ENCODE data around the gene MCRIP1. TPM values are rescaled to one million over a fixed set of nuclear protein-coding genes. Genes with fewer than 3 reads are reported as not detected.

The MCRIP1 gene
- total and polyA plus RNA-seq, 2 donors (not counting 1 experiment from before 2014, with no cell fraction given): 69.7 to 84.0 TPM

DNA sequence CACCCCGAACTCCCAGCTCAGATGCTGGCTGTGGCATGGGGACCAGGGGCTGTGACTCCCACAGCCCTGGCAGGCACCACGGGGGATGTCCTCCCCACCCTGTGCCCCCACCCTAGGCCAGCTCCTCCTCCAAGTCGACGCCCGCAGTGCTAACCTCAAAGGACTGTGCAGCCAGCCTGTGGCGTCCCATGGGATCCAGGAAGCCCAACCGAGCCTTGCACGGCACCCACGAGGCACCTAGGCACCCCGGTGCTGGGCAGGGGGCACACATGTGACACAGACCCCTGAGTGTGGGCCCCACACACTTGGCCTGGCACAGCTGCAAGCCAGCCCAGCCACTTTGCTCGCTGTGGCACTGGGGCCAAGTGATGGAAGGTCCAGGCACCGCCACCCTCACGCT, 25.3 kb downstream of the MCRIP1 start:
- CTCF ChIA-PET: no interaction called here
- ATAC-seq (ENCODE audit: low read depth) (no peak), DNase-seq (no peak)
- Histone ChIP-seq H3K36me3 (replicated peaks in 1 of 2; ENCODE audit: control extremely low read depth in 1 of 2, control insufficient read depth in 1 of 2, extremely low read depth in 1 of 2, insufficient read depth in 2 of 2, low read length in 1 of 2) (no peaks in the 10 kb centered on the region), H3K4me2 (replicated peaks; ENCODE audit: low read depth, low read length, poor library complexity, severe bottlenecking) (no peak overlapping the region), H3K4me1 (ENCODE audit: control insufficient read depth in 2 of 2, insufficient read depth in 2 of 2, low read length in 2 of 2) (peaks cover 0 to 4% of the 10 kb centered on the region in 2 donors), H3K9me3 (ENCODE audit: control extremely low read depth in 1 of 3, control insufficient read depth in 2 of 3, insufficient read depth in 1 of 3, low read length in 2 of 3) (peaks cover 0 to 12% (median 0%) of the 10 kb centered on the region in 3 donors), H3K79me2 (ENCODE audit: control insufficient read depth, insufficient read depth, low read length) (no peaks in the 10 kb centered on the region), H3K27me3 (replicated peaks in 1 of 4; ENCODE audit: control extremely low read depth in 1 of 4, control insufficient read depth in 3 of 4, insufficient read depth in 4 of 4, low read length in 3 of 4) (peaks cover 0 to 38% (median 7%) of the 10 kb centered on the region in 4 experiments), H3K9ac (ENCODE audit: low read length) (no peak overlapping the region), H3K27ac (ENCODE audit: low read length in 2 of 2) (no peak overlapping the region), H4K20me1 (ENCODE audit: control insufficient read depth, insufficient read depth, low read length, poor library complexity, severe bottlenecking) (no peaks in the 10 kb centered on the region), H2AFZ (ENCODE audit: insufficient read depth, low read depth, low read length, poor library complexity, severe bottlenecking) (no peak overlapping the region), H3K4me3 (ENCODE audit: control extremely low read depth in 1 of 5, extremely low read depth in 1 of 5, insufficient read depth in 1 of 5, low read depth in 2 of 5, low read length in 4 of 5) (no peak overlapping the region)
- TF ChIP-seq, protein P1, sequence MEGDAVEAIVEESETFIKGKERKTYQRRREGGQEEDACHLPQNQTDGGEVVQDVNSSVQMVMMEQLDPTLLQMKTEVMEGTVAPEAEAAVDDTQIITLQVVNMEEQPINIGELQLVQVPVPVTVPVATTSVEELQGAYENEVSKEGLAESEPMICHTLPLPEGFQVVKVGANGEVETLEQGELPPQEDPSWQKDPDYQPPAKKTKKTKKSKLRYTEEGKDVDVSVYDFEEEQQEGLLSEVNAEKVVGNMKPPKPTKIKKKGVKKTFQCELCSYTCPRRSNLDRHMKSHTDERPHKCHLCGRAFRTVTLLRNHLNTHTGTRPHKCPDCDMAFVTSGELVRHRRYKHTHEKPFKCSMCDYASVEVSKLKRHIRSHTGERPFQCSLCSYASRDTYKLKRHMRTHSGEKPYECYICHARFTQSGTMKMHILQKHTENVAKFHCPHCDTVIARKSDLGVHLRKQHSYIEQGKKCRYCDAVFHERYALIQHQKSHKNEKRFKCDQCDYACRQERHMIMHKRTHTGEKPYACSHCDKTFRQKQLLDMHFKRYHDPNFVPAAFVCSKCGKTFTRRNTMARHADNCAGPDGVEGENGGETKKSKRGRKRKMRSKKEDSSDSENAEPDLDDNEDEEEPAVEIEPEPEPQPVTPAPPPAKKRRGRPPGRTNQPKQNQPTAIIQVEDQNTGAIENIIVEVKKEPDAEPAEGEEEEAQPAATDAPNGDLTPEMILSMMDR (IDR thresholded peaks at IDR 0.05): no peak
- H3K27me3 Mint-ChIP-seq: peaks cover 15% of the 10 kb centered on the region
- intact Hi-C loops (cut with micrococcal nuclease): no loop called here
- H3K4me3 Mint-ChIP-seq: no peak overlapping the region
- no peaks in the 10 kb centered on the region for H3K4me1 Mint-ChIP-seq
- 53% methylated on average over 13 of the region's 13 CpGs for WGBS (ENCODE audit: insufficient coverage)
- H3K27ac Mint-ChIP-seq: no peak overlapping the region
- POLR2A ChIA-PET: interaction anchor here (0.6 kb wide), 1 partner anchor 9 kb away, joined by 3 read pairs; no protein-coding TSS in a partner anchor
- H3K9me3 Mint-ChIP-seq (ENCODE audit: insufficient read depth): no peaks in the 10 kb centered on the region

DNA sequence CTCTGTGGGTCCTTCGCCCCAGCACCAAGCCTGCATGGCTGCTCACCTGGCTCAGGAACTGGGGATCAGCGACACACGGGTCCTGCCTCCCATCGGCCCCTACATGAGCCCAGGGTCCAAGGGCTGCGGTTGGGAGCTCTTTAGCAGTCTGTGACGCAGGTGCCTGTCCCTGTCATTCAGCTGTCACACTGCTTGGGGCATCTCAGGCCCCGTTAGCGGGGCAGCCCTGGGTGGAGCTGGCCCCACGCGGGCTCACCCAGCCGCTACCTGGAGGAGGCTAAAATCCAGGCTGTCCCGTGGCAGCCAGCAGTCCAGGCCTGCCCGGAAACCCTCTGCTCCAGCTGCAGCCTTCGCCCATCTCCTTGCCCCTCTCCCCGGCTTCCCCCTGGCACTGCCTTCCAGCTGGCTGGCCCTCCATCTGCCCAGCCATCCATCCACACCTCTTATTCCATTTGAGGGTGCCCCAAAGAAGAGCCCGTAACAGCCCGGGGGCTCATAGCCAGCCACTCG, 25.8 kb downstream of the MCRIP1 start:
- Mint-ChIP-seq H3K27me3 (peaks cover 21% of the 10 kb centered on the region), H3K9me3 (ENCODE audit: insufficient read depth) (no peaks in the 10 kb centered on the region), H3K4me1 (peaks cover 5% of the 10 kb centered on the region), H3K27ac (no peak overlapping the region), H3K4me3 (no peak overlapping the region)
- H3K9me3 ChIP-seq (ENCODE audit: control extremely low read depth in 1 of 3, control insufficient read depth in 2 of 3, insufficient read depth in 1 of 3, low read length in 2 of 3): peaks cover 0 to 12% (median 0%) of the 10 kb centered on the region in 3 donors
- ChIA-PET POLR2A (no interaction called here), CTCF (no interaction called here)
- H3K4me2 ChIP-seq (replicated peaks; ENCODE audit: low read depth, low read length, poor library complexity, severe bottlenecking): no peak overlapping the region
- DNase-seq (no peak), ATAC-seq (ENCODE audit: low read depth) (no peak)
- H3K4me1 ChIP-seq (ENCODE audit: control insufficient read depth in 2 of 2, insufficient read depth in 2 of 2, low read length in 2 of 2): peaks cover 0 to 4% of the 10 kb centered on the region in 2 donors
- H3K79me2 ChIP-seq (ENCODE audit: control insufficient read depth, insufficient read depth, low read length): no peaks in the 10 kb centered on the region
- H4K20me1 ChIP-seq (ENCODE audit: control insufficient read depth, insufficient read depth, low read length, poor library complexity, severe bottlenecking): no peaks in the 10 kb centered on the region
- peaks cover 0 to 44% (median 10%) of the 10 kb centered on the region in 4 experiments for H3K27me3 ChIP-seq (replicated peaks in 1 of 4; ENCODE audit: control extremely low read depth in 1 of 4, control insufficient read depth in 3 of 4, insufficient read depth in 4 of 4, low read length in 3 of 4)
- no peak overlapping the region for H2AFZ ChIP-seq (ENCODE audit: insufficient read depth, low read depth, low read length, poor library complexity, severe bottlenecking)
- H3K36me3 ChIP-seq (replicated peaks in 1 of 2; ENCODE audit: control extremely low read depth in 1 of 2, control insufficient read depth in 1 of 2, extremely low read depth in 1 of 2, insufficient read depth in 2 of 2, low read length in 1 of 2): no peaks in the 10 kb centered on the region
- intact Hi-C loops (cut with micrococcal nuclease): no loop called here
- H3K27ac ChIP-seq (ENCODE audit: low read length in 2 of 2): no peak overlapping the region
- no peak overlapping the region for H3K9ac ChIP-seq (ENCODE audit: low read length)
- H3K4me3 ChIP-seq (ENCODE audit: control extremely low read depth in 1 of 5, extremely low read depth in 1 of 5, insufficient read depth in 1 of 5, low read depth in 2 of 5, low read length in 4 of 5): no peak overlapping the region
- WGBS (ENCODE audit: insufficient coverage): 63% methylated on average over 18 of the region's 18 CpGs
- TF ChIP-seq, protein P1 (IDR thresholded peaks at IDR 0.05): no peak
- no peak for TF ChIP-seq EZH2 (IDR thresholded peaks at IDR 0.05; ENCODE audit: borderline replicate concordance, insufficient read depth, low read depth, low read length, poor library complexity, severe bottlenecking)

Measured in B cell (primary cell).